ENCODE data around the gene IRF9.

IRF9 gene

GRCh38 chr14:24162093-24162492 is 1.0 kb downstream of the IRF9 start:
- Histone ChIP-seq H3K4me2 (ENCODE audit: low read length) (peak overlapping the region; percentile 81), H4K20me1 (ENCODE audit: insufficient read depth, low read length) (no peaks in the 10 kb centered on the region), H3K9me2 (ENCODE audit: low read depth, low read length) (no peaks in the 10 kb centered on the region), H3K9ac (ENCODE audit: low read length) (peak overlapping the region; percentile 76), H3F3A (ENCODE audit: insufficient read depth, low read length) (no peaks in the 10 kb centered on the region), H3K4me1 (ENCODE audit: insufficient read depth, low read length, severe bottlenecking) (peaks cover 17% of the 10 kb centered on the region), H3K36me3 (ENCODE audit: insufficient read depth, low read length) (peaks cover 68% of the 10 kb centered on the region), H3K79me2 (ENCODE audit: insufficient read depth, low read length) (no peaks in the 10 kb centered on the region), H3K27ac (ENCODE audit: low read depth, low read length, poor library complexity, severe bottlenecking) (peak overlapping the region; percentile 70), H3K27me3 (ENCODE audit: insufficient read depth, low read length) (no peaks in the 10 kb centered on the region), H3K9me3 (ENCODE audit: low read length) (no peaks in the 10 kb centered on the region), H3K4me3 (ENCODE audit: low read depth, low read length, poor library complexity, severe bottlenecking) (peak overlapping the region; percentile 65), H2AFZ (ENCODE audit: low read length) (no peak overlapping the region)
- TF ChIP-seq EZH2 (IDR thresholded peaks at IDR 0.05; ENCODE audit: borderline replicate concordance, low read length) (no peak), CTCF (IDR thresholded peaks at IDR 0.05; ENCODE audit: low read length) (no peak)

- no peak overlapping the region for H3K9ac ChIP-seq (ENCODE audit: low read length)
- H3K36me3 ChIP-seq (ENCODE audit: insufficient read depth, low read length) = peaks cover 63% of the 10 kb centered on the region; the same call in 1 of the 2 replicates
- no peaks in the 10 kb centered on the region for H3K27me3 ChIP-seq (ENCODE audit: insufficient read depth, low read length)
- H3K4me1 ChIP-seq (ENCODE audit: insufficient read depth, low read length, severe bottlenecking) = peaks cover 17% of the 10 kb centered on the region
- H4K20me1 ChIP-seq (ENCODE audit: insufficient read depth, low read length) = no peaks in the 10 kb centered on the region
- no peaks in the 10 kb centered on the region for H3K9me3 ChIP-seq (ENCODE audit: low read length)
- no peaks in the 10 kb centered on the region for H3K79me2 ChIP-seq (ENCODE audit: insufficient read depth, low read length)
- no peak overlapping the region for H3K27ac ChIP-seq (ENCODE audit: low read depth, low read length, poor library complexity, severe bottlenecking)
- no peaks in the 10 kb centered on the region for H3K9me2 ChIP-seq (ENCODE audit: low read depth, low read length)
- TF ChIP-seq EZH2 (IDR thresholded peaks at IDR 0.05; ENCODE audit: borderline replicate concordance, low read length) (no peak), CTCF (IDR thresholded peaks at IDR 0.05; ENCODE audit: low read length) (no peak)
- H2AFZ ChIP-seq (ENCODE audit: low read length) = no peak overlapping the region
- no peak overlapping the region for H3K4me2 ChIP-seq (ENCODE audit: low read length)
- H3K4me3 ChIP-seq (ENCODE audit: low read depth, low read length, poor library complexity, severe bottlenecking) = no peak overlapping the region
- no peaks in the 10 kb centered on the region for H3F3A ChIP-seq (ENCODE audit: insufficient read depth, low read length)
These were observed 3.5 kb downstream of the IRF9 start for GRCh38 chr14:24164518-24164991.

GRCh38 chr14:24165785-24166184 is 4.7 kb downstream of the IRF9 start:
- Histone ChIP-seq H3K4me2 (ENCODE audit: low read length) (no peak overlapping the region), H3K9me2 (ENCODE audit: low read depth, low read length) (no peaks in the 10 kb centered on the region), H4K20me1 (ENCODE audit: insufficient read depth, low read length) (no peaks in the 10 kb centered on the region), H3F3A (ENCODE audit: insufficient read depth, low read length) (no peaks in the 10 kb centered on the region), H3K27ac (ENCODE audit: low read depth, low read length, poor library complexity, severe bottlenecking) (no peak overlapping the region), H3K79me2 (ENCODE audit: insufficient read depth, low read length) (no peaks in the 10 kb centered on the region), H3K36me3 (ENCODE audit: insufficient read depth, low read length) (peaks cover 56% of the 10 kb centered on the region; the same call in 1 of the 2 replicates), H2AFZ (ENCODE audit: low read length) (no peak overlapping the region), H3K4me1 (ENCODE audit: insufficient read depth, low read length, severe bottlenecking) (peaks cover 14% of the 10 kb centered on the region), H3K9ac (ENCODE audit: low read length) (no peak overlapping the region), H3K9me3 (ENCODE audit: low read length) (no peaks in the 10 kb centered on the region), H3K27me3 (ENCODE audit: insufficient read depth, low read length) (no peaks in the 10 kb centered on the region), H3K4me3 (ENCODE audit: low read depth, low read length, poor library complexity, severe bottlenecking) (no peak overlapping the region)
- TF ChIP-seq EZH2 (IDR thresholded peaks at IDR 0.05; ENCODE audit: borderline replicate concordance, low read length) = no peak
- no peak for TF ChIP-seq CTCF (IDR thresholded peaks at IDR 0.05; ENCODE audit: low read length)

Data from OCI-LY1 (cell line).